Ectodermal cell (in vitro differentiated cells): ENCODE results near the gene MEA1.

Experiments
- H3K27ac ChIP-seq: 2 replicates; pipeline ENCODE4 v1.7.0; 2013; ENCODE audit warnings: mild to moderate bottlenecking, low read depth, low read length; ENCODE audit not compliant: insufficient read depth, poor library complexity, severe bottlenecking
- H3K27me3 ChIP-seq: 2 replicates; pipeline ENCODE4 v1.7.0; 2013; ENCODE audit warnings: mild to moderate bottlenecking, low read length; ENCODE audit not compliant: insufficient read depth, control insufficient read depth, poor library complexity, severe bottlenecking
- H3K36me3 ChIP-seq: one replicate; pipeline ENCODE4 v1.7.0; 2013; ENCODE audit warnings: low read length; ENCODE audit not compliant: control insufficient read depth, insufficient read depth
- H3K4me1 ChIP-seq: one replicate; pipeline ENCODE4 v1.7.0; 2013; ENCODE audit warnings: low read length; ENCODE audit not compliant: control insufficient read depth, insufficient read depth
- H3K4me3 ChIP-seq: 2 replicates; pipeline ENCODE4 v1.7.0; 2013; ENCODE audit warnings: low read depth, low read length, control low read depth; ENCODE audit not compliant: insufficient read depth
- H3K9me3 ChIP-seq: 2 replicates; pipeline ENCODE4 v1.7.0; 2013; ENCODE audit warnings: mild to moderate bottlenecking, low read length, moderate library complexity; ENCODE audit not compliant: control insufficient read depth
- WGBS, 2 experiments: methylation state at CpG; one replicate each; pipeline ENCODE4 v1.1.7; 2013; ENCODE audit warnings: missing lambda C conversion rate in 2 of 2; 5-methylcytosine and 5-hydroxymethylcytosine counted together

Gene MEA1

DNA sequence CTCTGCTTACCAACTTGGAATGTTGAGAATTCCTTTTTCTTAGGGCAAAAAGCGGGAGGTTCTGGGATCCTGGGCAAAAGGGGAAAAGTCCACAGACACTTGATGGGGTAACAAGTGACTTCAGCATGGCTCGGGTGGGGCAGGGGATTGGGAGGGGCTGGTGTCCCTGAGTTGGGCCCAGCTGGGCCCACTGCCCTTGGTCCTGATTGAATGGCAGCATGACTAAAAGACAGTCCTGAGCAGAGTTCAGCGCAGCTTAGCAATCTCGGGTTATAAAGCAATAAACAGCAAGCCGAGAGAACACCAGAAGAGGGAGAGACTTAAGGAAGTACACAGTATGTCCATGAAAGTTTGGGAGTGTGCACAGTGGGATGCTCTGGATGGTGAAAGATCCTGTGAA, 23.8 kb downstream of the MEA1 start:
- H3K4me1 ChIP-seq = peaks cover 10% of the 10 kb centered on the region
- WGBS, 2 experiments = 96% methylated on average over 5 of the region's 5 CpGs
- H3K27ac ChIP-seq = no peak overlapping the region
- H3K9me3 ChIP-seq = no peaks in the 10 kb centered on the region
- H3K27me3 ChIP-seq = no peaks in the 10 kb centered on the region
- H3K4me3 ChIP-seq = no peak overlapping the region
- H3K36me3 ChIP-seq = peaks cover 3% of the 10 kb centered on the region

DNA sequence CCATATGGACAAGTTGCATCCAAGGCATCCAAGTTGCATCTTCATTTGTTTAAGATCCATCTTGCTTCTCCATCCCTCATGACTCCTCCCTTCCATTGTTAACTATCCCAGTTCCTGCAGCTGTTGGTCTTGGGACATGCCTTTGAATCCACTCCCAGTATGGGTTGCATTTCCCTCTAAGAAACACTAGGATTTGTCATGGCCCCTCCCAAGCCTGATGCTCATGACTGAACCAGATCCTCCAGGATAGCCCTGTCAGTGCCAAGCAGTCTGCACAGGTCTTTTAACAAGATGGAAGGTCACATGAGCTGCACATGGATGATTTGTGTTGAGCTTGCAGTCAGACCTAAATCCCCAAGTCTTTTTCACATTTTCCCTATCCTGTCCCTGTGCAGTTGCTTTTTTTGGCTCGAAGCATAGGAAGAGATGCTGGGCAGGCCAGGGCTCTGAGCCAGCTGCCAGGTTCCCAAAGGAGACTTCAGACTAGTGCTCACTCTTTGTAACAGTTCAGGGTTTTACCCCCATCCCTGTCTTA, 25.2 kb downstream of the MEA1 start:
- H3K36me3 ChIP-seq = peaks cover 3% of the 10 kb centered on the region
- no peaks in the 10 kb centered on the region for H3K9me3 ChIP-seq
- no peak overlapping the region for H3K4me3 ChIP-seq
- peaks cover 10% of the 10 kb centered on the region for H3K4me1 ChIP-seq
- no peak overlapping the region for H3K27ac ChIP-seq
- H3K27me3 ChIP-seq = no peaks in the 10 kb centered on the region
- WGBS, 2 experiments = 87 to 91% methylated on average over 1 of the region's 1 CpG

DNA sequence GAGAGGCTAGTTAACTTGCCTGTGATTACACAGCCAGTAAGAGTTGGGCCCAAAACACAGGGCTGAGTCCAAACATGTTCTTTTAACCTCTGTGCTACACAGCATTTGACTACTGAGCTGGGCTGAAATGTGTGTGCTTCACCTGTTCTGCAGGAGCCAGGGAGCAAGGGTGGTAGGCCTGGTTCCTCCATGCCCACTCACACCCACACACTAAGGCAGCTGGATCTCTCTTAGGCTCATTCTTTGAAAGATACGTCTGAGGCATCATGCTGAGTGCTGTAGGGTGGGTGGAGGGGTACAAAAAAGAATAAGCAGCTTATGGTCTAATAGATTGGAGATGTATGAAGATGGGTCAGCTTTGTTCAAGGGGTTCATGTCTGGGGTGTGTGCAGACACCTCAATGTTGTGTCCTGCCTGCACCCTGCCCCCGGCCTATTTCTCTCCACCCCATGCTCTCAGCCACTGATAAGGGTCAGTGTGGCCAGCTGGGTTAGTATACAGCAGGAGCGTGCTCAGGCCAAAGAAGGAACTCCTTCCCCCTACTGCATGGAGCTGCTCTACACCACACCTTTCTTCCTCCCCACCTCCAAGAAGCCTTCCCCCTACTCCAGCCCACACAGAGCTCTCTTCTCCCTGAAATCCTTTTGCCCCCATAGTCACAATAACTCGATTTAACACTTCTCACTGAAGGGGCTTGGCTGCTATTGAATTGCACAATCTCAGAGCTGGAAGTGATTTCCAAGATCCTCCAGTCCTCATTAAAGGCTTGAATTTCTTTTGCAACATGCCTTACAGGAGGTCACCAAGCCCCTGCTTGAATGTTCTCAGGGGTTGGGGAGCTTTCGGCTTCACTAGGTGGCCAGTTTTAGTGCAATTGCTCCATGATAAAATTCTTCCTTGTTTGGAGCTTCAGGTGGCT, 26.0 kb downstream of the MEA1 start:
- Histone ChIP-seq H3K27me3 (no peaks in the 10 kb centered on the region), H3K4me1 (peaks cover 10% of the 10 kb centered on the region), H3K4me3 (no peak overlapping the region), H3K36me3 (peaks cover 3% of the 10 kb centered on the region), H3K27ac (no peak overlapping the region), H3K9me3 (no peaks in the 10 kb centered on the region)
- 87 to 93% methylated on average over 5 of the region's 5 CpGs for WGBS, 2 experiments

DNA sequence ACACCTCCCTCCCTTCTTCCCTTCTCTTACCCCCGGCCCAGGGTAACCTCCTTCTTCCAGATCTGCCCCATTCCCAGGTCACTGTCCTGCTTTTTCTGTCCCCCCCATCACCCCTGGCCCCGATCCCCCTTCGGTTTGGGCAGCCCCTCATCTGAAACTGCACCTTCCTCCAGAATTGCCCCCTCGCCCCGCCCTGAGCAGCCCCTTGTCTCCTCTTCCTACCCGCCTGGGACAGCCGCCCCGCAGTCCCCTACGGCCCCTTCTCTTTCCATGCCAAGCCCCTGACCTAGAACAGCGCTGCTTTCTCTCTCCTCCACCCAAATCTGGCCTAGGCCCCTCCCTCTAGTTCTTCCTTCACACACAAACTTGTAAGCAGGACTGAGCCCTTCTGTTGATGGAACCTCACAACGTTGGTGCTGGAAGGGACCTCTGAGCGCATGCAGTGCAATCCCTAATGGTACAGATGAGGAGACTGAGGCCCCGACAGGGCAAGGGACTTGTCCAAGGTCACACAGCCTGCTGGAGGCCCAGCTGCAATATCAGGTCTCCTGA, 28.7 kb downstream of the MEA1 start:
- 19 to 21% methylated on average over 13 of the region's 13 CpGs for WGBS, 2 experiments
- Histone ChIP-seq H3K4me3 (peak overlapping the region; percentile 74), H3K27ac (no peak overlapping the region), H3K9me3 (no peaks in the 10 kb centered on the region), H3K27me3 (no peaks in the 10 kb centered on the region), H3K36me3 (peaks cover 3% of the 10 kb centered on the region), H3K4me1 (peaks cover 10% of the 10 kb centered on the region)

DNA sequence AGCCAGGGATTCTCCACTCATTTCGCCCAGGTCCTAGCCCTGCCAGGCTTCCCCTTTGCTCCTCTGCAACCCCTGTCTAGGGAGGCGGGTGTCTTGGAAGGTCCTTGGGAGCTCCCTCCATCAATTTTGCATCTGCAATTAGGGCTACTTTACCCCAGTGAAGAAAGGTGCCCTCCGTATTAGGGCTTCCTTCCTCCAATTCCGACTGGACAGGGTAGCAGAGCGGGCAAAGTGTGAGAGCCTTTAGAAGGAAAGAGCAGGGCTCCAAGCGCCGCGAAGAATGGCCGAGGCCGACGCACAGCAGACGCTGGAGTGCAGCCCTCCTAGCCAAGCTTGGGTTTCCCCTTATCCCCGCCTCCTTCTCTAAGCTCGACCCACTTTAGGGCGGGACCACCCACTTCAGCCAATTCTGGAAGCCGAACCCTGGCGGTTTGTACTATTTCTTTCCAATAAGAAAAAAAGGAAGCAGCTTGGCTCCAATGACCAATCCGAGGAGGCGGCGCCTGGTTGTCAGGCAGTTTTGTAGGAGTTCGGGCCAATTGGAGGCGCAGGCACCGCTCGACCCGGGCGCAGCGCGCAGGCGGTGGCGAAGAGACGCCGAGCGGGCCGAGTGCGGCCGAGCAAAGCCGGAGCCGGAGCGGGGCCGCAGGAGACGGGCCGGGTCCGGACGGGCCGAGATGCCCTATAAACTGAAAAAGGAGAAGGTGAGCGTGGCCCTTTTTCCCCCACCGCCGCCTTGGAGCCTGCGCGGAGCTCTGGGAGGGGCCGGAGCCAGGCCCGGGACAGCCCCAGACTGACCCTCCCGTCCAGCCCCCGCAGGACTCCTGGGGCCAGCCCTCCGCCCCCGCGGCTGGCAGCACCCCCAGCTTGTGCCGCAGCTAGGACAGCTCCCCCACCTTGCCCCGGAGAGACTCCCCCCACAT, 29.5 kb downstream of the MEA1 start, which contains the start of gene PPP2R5D:
PPP2R5D (plus strand) TSS at position 570 of the 923 bp plus-strand sequence; CDS start at position 678, 108 bp downstream.
- Histone ChIP-seq H3K36me3 (peaks cover 3% of the 10 kb centered on the region), H3K9me3 (no peaks in the 10 kb centered on the region), H3K4me3 (peak within 1 kb of the TSS; percentile 74), H3K27me3 (no peaks in the 10 kb centered on the region), H3K4me1 (peaks cover 10% of the 10 kb centered on the region), H3K27ac (peak within 1 kb of the TSS; percentile 70)
- 1% methylated on average over 58 to 59 of the region's 59 CpGs for WGBS, 2 experiments

DNA sequence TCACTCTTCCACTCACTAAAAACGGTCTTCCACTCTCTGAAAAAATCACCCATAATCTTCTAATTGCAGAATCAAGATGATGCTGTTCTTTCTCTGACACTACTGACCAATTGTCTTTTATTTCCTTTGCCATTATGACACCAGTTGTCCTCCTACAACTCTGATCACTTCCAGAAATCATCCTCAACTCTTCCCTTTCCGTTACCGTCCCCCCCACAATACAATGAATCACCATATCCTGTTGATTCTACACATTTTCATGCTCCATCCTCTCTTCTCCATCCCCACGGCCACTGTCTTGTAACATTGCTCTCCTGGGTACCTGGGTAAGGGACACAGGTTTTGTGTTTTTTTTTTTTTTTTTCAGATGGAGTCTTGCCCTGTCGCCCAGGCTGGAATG, 31.9 kb downstream of the MEA1 start:
- Histone ChIP-seq H3K27ac (no peak overlapping the region), H3K36me3 (no peaks in the 10 kb centered on the region)
- 89 to 91% methylated on average over 5 of the region's 5 CpGs for WGBS, 2 experiments

DNA sequence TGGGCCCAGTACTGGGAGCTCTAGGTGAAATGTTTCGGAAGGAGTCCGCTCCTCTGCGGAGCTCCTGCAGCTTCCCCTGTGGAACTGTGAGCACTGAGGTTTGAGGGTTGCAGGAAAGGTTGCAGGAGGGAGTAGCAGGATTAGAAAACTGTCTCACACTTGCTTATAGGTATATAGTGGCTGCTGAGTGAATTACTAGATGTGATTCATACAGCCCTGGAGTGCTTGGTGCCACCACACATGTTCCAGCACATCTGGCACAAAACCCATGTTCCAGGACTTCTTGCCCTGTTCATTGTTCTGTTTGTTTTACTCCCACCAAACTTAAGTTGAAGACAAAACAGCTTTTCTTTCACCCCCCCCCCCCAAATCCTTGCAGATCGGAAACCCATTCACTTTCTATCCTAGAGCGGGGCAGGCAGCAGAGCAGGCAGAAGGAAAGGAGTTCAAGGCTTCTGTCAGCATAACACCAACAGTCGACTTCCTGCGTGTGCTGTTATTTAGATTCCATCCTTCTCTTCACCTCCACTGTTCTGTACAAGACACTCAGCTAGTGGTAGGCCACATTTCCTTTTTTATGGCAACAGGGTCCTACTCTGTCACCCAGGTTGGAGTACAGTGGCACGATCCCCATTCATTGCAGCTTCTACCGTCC, 34.1 kb downstream of the MEA1 start:
- Histone ChIP-seq H3K36me3 (no peaks in the 10 kb centered on the region), H3K9me3 (no peaks in the 10 kb centered on the region), H3K27ac (no peak overlapping the region), H3K27me3 (no peaks in the 10 kb centered on the region), H3K4me3 (peak overlapping the region; percentile 83), H3K4me1 (peaks cover 3% of the 10 kb centered on the region)
- 70 to 72% methylated on average over 9 of the region's 9 CpGs for WGBS, 2 experiments

More for the DNA sequence above, 31.9 kb downstream of the MEA1 start:
- H3K9me3 ChIP-seq = no peaks in the 10 kb centered on the region
- peaks cover 12% of the 10 kb centered on the region for H3K4me1 ChIP-seq
- H3K4me3 ChIP-seq = no peak overlapping the region
- no peaks in the 10 kb centered on the region for H3K27me3 ChIP-seq

DNA sequence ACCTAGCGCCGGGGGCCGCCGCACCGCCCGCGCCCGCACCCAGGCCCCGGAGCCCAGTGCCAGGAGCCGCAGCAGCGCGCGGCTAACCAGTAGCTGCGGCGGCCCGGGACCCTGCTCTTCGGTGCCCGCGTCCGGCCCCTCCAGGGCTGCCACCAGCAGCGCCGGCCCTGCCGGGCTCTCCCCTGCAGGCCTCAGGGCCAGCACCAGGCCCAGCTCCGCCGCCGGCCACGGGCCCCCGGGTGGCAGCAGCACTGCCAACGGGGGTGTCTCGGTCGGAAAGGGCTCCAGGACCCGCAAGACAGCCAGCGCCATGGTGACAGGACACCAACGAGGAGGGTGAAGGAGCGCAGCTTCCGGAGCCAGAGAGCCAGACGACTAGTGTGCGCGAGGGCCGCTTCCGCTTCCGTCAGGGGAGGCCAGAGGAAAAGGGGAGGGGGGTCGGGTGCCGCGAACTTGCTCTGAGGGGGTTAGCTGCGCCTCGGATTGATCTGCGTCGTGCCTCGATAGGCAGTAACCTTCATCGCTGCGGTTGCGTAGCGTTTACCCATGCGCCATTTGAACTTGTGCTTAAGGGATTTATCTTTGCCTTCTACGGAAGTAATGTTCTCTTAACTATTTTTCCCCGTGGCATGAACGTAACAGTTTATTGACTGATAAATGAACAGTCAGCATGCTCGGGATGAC, 34.8 kb downstream of the MEA1 start, which contains the start of gene PEX6:
PEX6 (minus strand) TSS at position 343 of the 684 bp plus-strand sequence; CDS start at position 312, 31 bp downstream.
- WGBS, 2 experiments = 1% methylated on average over 59 of the region's 59 CpGs
- peak within 1 kb of the TSS; percentile 83 for H3K4me3 ChIP-seq
- H3K27me3 ChIP-seq = no peaks in the 10 kb centered on the region
- no peak within 1 kb of the TSS for H3K27ac ChIP-seq
- no peaks in the 10 kb centered on the region for H3K9me3 ChIP-seq
- peaks cover 3% of the 10 kb centered on the region for H3K4me1 ChIP-seq
- no peaks in the 10 kb centered on the region for H3K36me3 ChIP-seq

DNA sequence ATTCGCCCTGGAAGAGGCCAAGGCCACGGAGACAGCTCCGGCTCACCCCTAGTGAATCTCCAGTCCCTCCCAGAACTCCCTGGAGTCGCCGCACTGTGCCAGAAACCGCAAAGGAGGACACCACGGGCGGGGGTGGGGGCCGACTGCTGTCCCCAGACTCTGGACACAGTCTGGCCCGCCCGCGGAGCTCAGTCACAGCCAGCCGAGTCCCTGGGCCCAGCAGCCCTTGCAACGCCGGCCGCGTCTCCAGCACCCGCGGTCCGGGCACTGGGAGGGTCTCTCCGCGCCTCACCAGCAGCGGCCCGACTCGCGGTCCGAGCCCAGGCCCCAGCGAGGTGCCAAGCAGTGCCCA, 35.3 kb downstream of the MEA1 start:
- H3K27ac ChIP-seq = no peak overlapping the region
- H3K9me3 ChIP-seq = no peaks in the 10 kb centered on the region
- peaks cover 3% of the 10 kb centered on the region for H3K4me1 ChIP-seq
- peak overlapping the region; percentile 83 for H3K4me3 ChIP-seq
- no peaks in the 10 kb centered on the region for H3K27me3 ChIP-seq
- 2 to 3% methylated on average over 28 of the region's 28 CpGs for WGBS, 2 experiments
- H3K36me3 ChIP-seq = no peaks in the 10 kb centered on the region
